Spinal cord (tissue), 10 donors: ENCODE measurements around the gene TMPRSS6. TPM values are rescaled to one million over a fixed set of nuclear protein-coding genes. Genes with fewer than 3 reads are reported as not detected.
"Not testable (repeated sequence)": the region's sequence is repeated elsewhere in the genome, so short reads cannot be mapped to it uniquely, and the experiment has no call there.

Source experiments
- DNase-seq, 6 donors: peaks; one replicate each; pipeline versions ENCODE4 v3.0.0 to v3.0.0-alpha.2; 2013 to 2015; ENCODE audit warnings: low spot score in 6 of 6, low read depth in 4 of 6
- H3K27ac ChIP-seq: one replicate; pipeline ENCODE4 v1.5.1; 2013; ENCODE audit warnings: low read depth, low read length, control low read depth
- H3K27me3 ChIP-seq: one replicate; pipeline ENCODE4 v1.6.1; 2013; ENCODE audit warnings: low read length; ENCODE audit not compliant: control insufficient read depth, insufficient read depth
- H3K36me3 ChIP-seq: one replicate; pipeline ENCODE4 v1.6.1; 2013; ENCODE audit warnings: low read length; ENCODE audit not compliant: control insufficient read depth, insufficient read depth
- H3K4me1 ChIP-seq: one replicate; pipeline ENCODE4 v1.6.1; 2013; ENCODE audit warnings: low read length; ENCODE audit not compliant: control insufficient read depth, insufficient read depth
- H3K4me3 ChIP-seq: one replicate; pipeline ENCODE4 v1.5.1; 2013; ENCODE audit warnings: low read depth, low read length, control low read depth
- H3K9me3 ChIP-seq: one replicate; pipeline ENCODE4 v1.6.1; 2013; ENCODE audit warnings: low read length; ENCODE audit not compliant: control insufficient read depth, insufficient read depth
- WGBS: methylation state at CpG from one replicate; pipeline ENCODE4 v1.1.5; 2013; ENCODE audit warnings: missing lambda C conversion rate; ENCODE audit not compliant: insufficient coverage; 5-methylcytosine and 5-hydroxymethylcytosine counted together
- polyA plus RNA-seq, 2 donors: library from polyadenylated mRNA; unstranded; fragments of 120-200 nt; gene quantifications; one replicate each; pipeline ENCODE4 v1.2.1, GENCODE V29; 2013; ENCODE audit not compliant: insufficient read length in 2 of 2
- total RNA-seq, 2 donors: library from RNA; depleted of rRNA in 1 of 2; stranded (reverse); fragments of 120-200 nt in 1 of 2; fragments of >200 nt in 1 of 2; gene quantifications; one replicate each; pipeline versions ENCODE4 v1.2.3 to v1.2.4, GENCODE V29; 2013 to 2014
- donor health status: healthy.

Gene TMPRSS6
- total and polyA plus RNA-seq, 4 donors, result 0.13 to 0.24 (median 0.17) TPM; not detected in 1

- H3K4me3 ChIP-seq, H3K27ac ChIP-seq, DNase-seq, H3K36me3 ChIP-seq, H3K4me1 ChIP-seq, H3K9me3 ChIP-seq: not testable (repeated sequence)
- H3K27me3 ChIP-seq, result peaks cover 43% of the 10 kb centered on the region
- 91% methylated on average over 5 of the region's 5 CpGs for WGBS
These were observed 37.5 kb downstream of the TMPRSS6 start for GRCh38 chr22:37071850-37072592.

- Histone ChIP-seq H3K9me3 (no peaks in the 10 kb centered on the region), H3K4me3 (no peak overlapping the region), H3K27ac (no peak overlapping the region), H3K36me3 (peaks cover 5% of the 10 kb centered on the region), H3K4me1 (peaks cover 5% of the 10 kb centered on the region), H3K27me3 (peaks cover 39% of the 10 kb centered on the region)
- DNase-seq, result no peak
- 60% methylated on average over 5 of the region's 9 CpGs for WGBS
These were observed 38.8 kb downstream of the TMPRSS6 start for GRCh38 chr22:37070744-37071143.

GRCh38 chr22:37070334-37070733, 39.2 kb downstream of the TMPRSS6 start:
- H3K4me1 ChIP-seq, result peaks cover 5% of the 10 kb centered on the region
- peaks cover 5% of the 10 kb centered on the region for H3K36me3 ChIP-seq
- H3K9me3 ChIP-seq, result no peaks in the 10 kb centered on the region
- 87% methylated on average over 7 of the region's 8 CpGs for WGBS
- H3K27ac ChIP-seq, result no peak overlapping the region
- H3K27me3 ChIP-seq, result peaks cover 38% of the 10 kb centered on the region
- DNase-seq, result no peak
- no peak overlapping the region for H3K4me3 ChIP-seq

- Histone ChIP-seq H3K4me1 (peaks cover 5% of the 10 kb centered on the region), H3K36me3 (peaks cover 11% of the 10 kb centered on the region), H3K4me3 (no peak overlapping the region), H3K27me3 (peaks cover 35% of the 10 kb centered on the region), H3K9me3 (no peaks in the 10 kb centered on the region), H3K27ac (no peak overlapping the region)
- WGBS, result 73% methylated on average over 5 of the region's 9 CpGs
- no peak for DNase-seq
These were observed 39.8 kb downstream of the TMPRSS6 start for GRCh38 chr22:37069719-37070118.

- Histone ChIP-seq H3K4me1 (peaks cover 5% of the 10 kb centered on the region), H3K27ac (no peak overlapping the region), H3K27me3 (peaks cover 32% of the 10 kb centered on the region), H3K9me3 (no peaks in the 10 kb centered on the region), H3K4me3 (no peak overlapping the region), H3K36me3 (peaks cover 13% of the 10 kb centered on the region)
- 28% methylated on average over 9 of the region's 11 CpGs for WGBS
- no peak for DNase-seq
These were observed 40.2 kb downstream of the TMPRSS6 start for GRCh38 chr22:37069319-37069718.

- Histone ChIP-seq H3K27ac (no peak overlapping the region), H3K27me3 (peaks cover 30% of the 10 kb centered on the region), H3K9me3 (no peaks in the 10 kb centered on the region), H3K4me3 (no peak overlapping the region), H3K36me3 (peaks cover 17% of the 10 kb centered on the region), H3K4me1 (peaks cover 5% of the 10 kb centered on the region)
- peak in 1 of 6 donors; percentile 22 for DNase-seq
- under 1% methylated on average over 35 of the region's 36 CpGs for WGBS
These were observed 40.7 kb downstream of the TMPRSS6 start for GRCh38 chr22:37068859-37069258.

GRCh38 chr22:37067428-37067827, 42.1 kb downstream of the TMPRSS6 start:
- Histone ChIP-seq H3K27me3 (peaks cover 30% of the 10 kb centered on the region), H3K4me3 (no peak overlapping the region), H3K36me3 (peaks cover 32% of the 10 kb centered on the region), H3K4me1 (peaks cover 12% of the 10 kb centered on the region), H3K9me3 (no peaks in the 10 kb centered on the region), H3K27ac (no peak overlapping the region)
- 72% methylated on average over 5 of the region's 10 CpGs for WGBS
- no peak for DNase-seq

GRCh38 chr22:37065961-37066360, 43.6 kb downstream of the TMPRSS6 start:
- peaks cover 46% of the 10 kb centered on the region for H3K36me3 ChIP-seq
- H3K4me1 ChIP-seq, result peaks cover 12% of the 10 kb centered on the region
- WGBS, result 88% methylated on average over 9 of the region's 9 CpGs
- no peak for DNase-seq
- no peaks in the 10 kb centered on the region for H3K9me3 ChIP-seq
- H3K27me3 ChIP-seq, result peaks cover 30% of the 10 kb centered on the region
- H3K27ac ChIP-seq, result no peak overlapping the region
- H3K4me3 ChIP-seq, result no peak overlapping the region

- Histone ChIP-seq H3K27ac (no peak overlapping the region), H3K36me3 (peaks cover 54% of the 10 kb centered on the region), H3K9me3 (no peaks in the 10 kb centered on the region), H3K4me1 (peaks cover 12% of the 10 kb centered on the region), H3K27me3 (peaks cover 24% of the 10 kb centered on the region), H3K4me3 (no peak overlapping the region)
- no peak for DNase-seq
- 95% methylated on average over 3 of the region's 3 CpGs for WGBS
These were observed 44.3 kb downstream of the TMPRSS6 start for GRCh38 chr22:37065180-37065579.

GRCh38 chr22:37064553-37064952, 45.0 kb downstream of the TMPRSS6 start:
- Histone ChIP-seq H3K9me3 (no peaks in the 10 kb centered on the region), H3K27me3 (peaks cover 18% of the 10 kb centered on the region), H3K4me3 (no peak overlapping the region), H3K36me3 (peaks cover 60% of the 10 kb centered on the region), H3K4me1 (peaks cover 12% of the 10 kb centered on the region), H3K27ac (no peak overlapping the region)
- 92% methylated on average over 11 of the region's 11 CpGs for WGBS
- DNase-seq, result no peak
